ENCODE measurements around the gene RBM38.

Gene RBM38

GRCh38 chr20:57455386-57455785 is 64.2 kb downstream of the RBM38 start:
- DNase-seq (ENCODE audit: low spot score), result no peak

GRCh38 chr20:57456116-57456515 is 64.9 kb downstream of the RBM38 start:
- no peak for DNase-seq (ENCODE audit: low spot score)

GRCh38 chr20:57457243-57458095 is 66.3 kb downstream of the RBM38 start:
- DNase-seq (ENCODE audit: low spot score), result no peak

- DNase-seq (ENCODE audit: low spot score), result no peak
Measured at GRCh38 chr20:57458400-57459160, 67.4 kb downstream of the RBM38 start.
